Stomach (tissue), 9 donors: ENCODE data around the gene SLC10A3. TPM values are rescaled to one million over a fixed set of nuclear protein-coding genes. Genes with fewer than 3 reads are reported as not detected.

ENCODE experiments used
- DNase-seq, 2 donors: peaks; one replicate each; pipeline versions ENCODE4 v3.0.0 to v3.0.0-alpha.2; 2013 to 2019
- H3K27ac ChIP-seq, 5 donors: fragments of 200-600 bp in 4 of 5; sonication (generic) in 4 of 5; one replicate each; pipeline ENCODE4 v1.5.1; 2013 to 2019; ENCODE audit warnings: mild to moderate bottlenecking in 1 of 5, moderate library complexity in 1 of 5
- H3K27me3 ChIP-seq, 3 donors: fragments of 200-600 bp; sonication (generic); one replicate each; pipeline ENCODE4 v1.5.1; 2017 to 2019; ENCODE audit warnings: mixed run types in 1 of 3
- H3K36me3 ChIP-seq, 4 donors: fragments of 200-600 bp; sonication (generic); 1 replicate in 3 of 4; 2 replicates in 1 of 4; pipeline ENCODE4 v1.5.1; 2016 to 2019
- H3K4me1 ChIP-seq, 4 donors: fragments of 200-600 bp; sonication (generic); one replicate each; pipeline ENCODE4 v1.5.1; 2016 to 2019
- H3K4me3 ChIP-seq, 4 donors: fragments of 200-600 bp; sonication (generic) in 3 of 4; one replicate each; pipeline ENCODE4 v1.5.1; 2016 to 2019; ENCODE audit warnings: mild to moderate bottlenecking in 1 of 4
- H3K9me3 ChIP-seq, 4 donors: fragments of 200-600 bp; sonication (generic); one replicate each; pipeline ENCODE4 v1.5.1; 2016 to 2019
- EP300 ChIP-seq: sonication (generic); formaldehyde crosslinking; IDR thresholded peaks from one replicate; pipeline ENCODE4 v1.6.1; 2017; ENCODE audit warnings: antibody characterized with exemption
- POLR2A ChIP-seq, 4 donors: fragments of 450-650 bp; IDR thresholded peaks; one replicate each; pipeline ENCODE4 v1.6.1; 2016; ENCODE audit warnings: antibody characterized with exemption in 4 of 4, control low read depth in 2 of 4, mild to moderate bottlenecking in 1 of 4, moderate library complexity in 1 of 4
- POLR2AphosphoS5 ChIP-seq, 3 donors: sonication (generic); formaldehyde crosslinking; IDR thresholded peaks; one replicate each; pipeline ENCODE4 v1.6.1; 2016; ENCODE audit warnings: antibody characterized with exemption in 3 of 3
- WGBS, 5 donors: extraction: QIAGEN DNeasy Blood & Tissue Kit in 3 of 5; methylation state at CpG; one replicate each; pipeline versions ENCODE4 v1.1.5 to v1.1.7; 2013 to 2018; 5-methylcytosine and 5-hydroxymethylcytosine counted together
- intact Hi-C: fragments of 100-400 bp; cut with DNase I; formaldehyde crosslinking; loops from one replicate; pipeline ENCODE4 v1.15.1; 2023; ENCODE audit warnings: low total_unique reads
- polyA plus RNA-seq, 3 donors: library from polyadenylated mRNA; stranded (reverse); fragments of 200-250 nt; gene quantifications; one replicate each; pipeline ENCODE4 v1.2.3, GENCODE V29; 2013
- total RNA-seq, 5 donors: library from RNA; depleted of rRNA; stranded (reverse); fragments of >200 nt; gene quantifications; one replicate each; pipeline versions ENCODE4 v1.1.0 to v1.2.3, GENCODE V29; 2014 to 2016
- TF ChIP-seq, protein P1 (sequence below), 7 experiments: fragments of 450-650 bp in 4 of 7; fragments of 200-600 bp in 3 of 7; sonication (generic) in 3 of 7; IDR thresholded peaks; one replicate each; pipeline ENCODE4 v1.5.1; 2016 to 2019; ENCODE audit warnings: antibody characterized with exemption in 7 of 7, control low read depth in 2 of 7, mild to moderate bottlenecking in 1 of 7
- donor health status: healthy with polysubstance abuse.
- donor health status: Bipolar disorder and iron deficiency.
- donor health status: healthy.

The SLC10A3 gene
- total and polyA plus RNA-seq, 8 donors = 4.9 to 175 (median 12.9) TPM

GRCh38 chrX:154443479-154443910 lies 46.9 kb downstream of the SLC10A3 start:
- H3K27me3 ChIP-seq = no peaks in the 10 kb centered on the region
- H3K36me3 ChIP-seq = peaks cover 2 to 71% (median 50%) of the 10 kb centered on the region in 4 donors
- H3K9me3 ChIP-seq = no peaks in the 10 kb centered on the region
- TF ChIP-seq, protein P1, sequence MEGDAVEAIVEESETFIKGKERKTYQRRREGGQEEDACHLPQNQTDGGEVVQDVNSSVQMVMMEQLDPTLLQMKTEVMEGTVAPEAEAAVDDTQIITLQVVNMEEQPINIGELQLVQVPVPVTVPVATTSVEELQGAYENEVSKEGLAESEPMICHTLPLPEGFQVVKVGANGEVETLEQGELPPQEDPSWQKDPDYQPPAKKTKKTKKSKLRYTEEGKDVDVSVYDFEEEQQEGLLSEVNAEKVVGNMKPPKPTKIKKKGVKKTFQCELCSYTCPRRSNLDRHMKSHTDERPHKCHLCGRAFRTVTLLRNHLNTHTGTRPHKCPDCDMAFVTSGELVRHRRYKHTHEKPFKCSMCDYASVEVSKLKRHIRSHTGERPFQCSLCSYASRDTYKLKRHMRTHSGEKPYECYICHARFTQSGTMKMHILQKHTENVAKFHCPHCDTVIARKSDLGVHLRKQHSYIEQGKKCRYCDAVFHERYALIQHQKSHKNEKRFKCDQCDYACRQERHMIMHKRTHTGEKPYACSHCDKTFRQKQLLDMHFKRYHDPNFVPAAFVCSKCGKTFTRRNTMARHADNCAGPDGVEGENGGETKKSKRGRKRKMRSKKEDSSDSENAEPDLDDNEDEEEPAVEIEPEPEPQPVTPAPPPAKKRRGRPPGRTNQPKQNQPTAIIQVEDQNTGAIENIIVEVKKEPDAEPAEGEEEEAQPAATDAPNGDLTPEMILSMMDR (IDR thresholded peaks at IDR 0.05) = no peak
- no peak for TF ChIP-seq POLR2AphosphoS5 (IDR thresholded peaks at IDR 0.05)
- TF ChIP-seq EP300 = no peak
- TF ChIP-seq POLR2A (IDR thresholded peaks at IDR 0.05) = no peak
- DNase-seq = no peak
- H3K27ac ChIP-seq = peak overlapping the region; percentile 47 to 91 (median 85)
- peak overlapping the region; percentile 55 to 66 (median 59) for H3K4me3 ChIP-seq
- intact Hi-C loops = no loop called here
- WGBS, 5 donors = 10 to 45% (median 16%) methylated on average over 7 to 10 of the region's 10 CpGs
- peaks cover 9 to 44% (median 24%) of the 10 kb centered on the region in 4 donors for H3K4me1 ChIP-seq

DNA sequence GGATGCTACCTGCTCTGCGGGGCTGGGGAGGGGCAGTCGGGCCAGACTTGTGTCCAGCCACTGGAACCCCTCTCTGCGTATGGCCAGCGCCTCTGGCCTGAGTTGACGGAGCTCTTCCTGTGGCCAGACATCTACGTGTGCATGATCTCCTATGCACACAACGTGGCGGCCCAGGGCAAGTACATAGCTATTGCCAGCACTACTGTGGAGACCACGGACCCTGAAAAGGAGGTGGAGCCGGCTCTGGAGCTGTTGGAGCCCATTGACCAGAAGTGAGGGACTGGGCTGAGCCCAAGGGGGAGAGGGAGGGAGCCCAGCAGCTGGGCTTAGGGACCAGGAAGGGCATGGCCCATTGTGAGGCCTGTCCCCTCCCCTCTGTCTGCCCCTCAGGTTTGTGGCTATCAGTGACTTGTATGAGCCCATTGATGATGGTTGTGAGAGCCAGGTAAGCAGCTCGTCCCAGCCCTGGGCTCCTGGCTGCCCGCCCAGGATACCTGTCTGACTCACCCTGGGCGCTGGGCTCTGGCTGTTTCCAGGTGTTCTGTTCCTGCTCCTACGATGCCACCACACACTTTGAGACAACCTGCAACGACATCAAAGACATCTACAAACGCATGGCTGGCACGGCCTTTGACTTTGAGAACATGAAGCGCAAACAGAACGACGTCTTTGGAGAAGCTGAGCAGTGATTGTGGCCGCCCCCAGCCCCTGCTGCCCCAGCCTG lies 48.3 kb downstream of the SLC10A3 start:
- 73 to 80% (median 77%) methylated on average over 15 to 21 of the region's 21 CpGs for WGBS, 5 donors
- DNase-seq = peak in 1 of 2 donors; percentile 57

DNA sequence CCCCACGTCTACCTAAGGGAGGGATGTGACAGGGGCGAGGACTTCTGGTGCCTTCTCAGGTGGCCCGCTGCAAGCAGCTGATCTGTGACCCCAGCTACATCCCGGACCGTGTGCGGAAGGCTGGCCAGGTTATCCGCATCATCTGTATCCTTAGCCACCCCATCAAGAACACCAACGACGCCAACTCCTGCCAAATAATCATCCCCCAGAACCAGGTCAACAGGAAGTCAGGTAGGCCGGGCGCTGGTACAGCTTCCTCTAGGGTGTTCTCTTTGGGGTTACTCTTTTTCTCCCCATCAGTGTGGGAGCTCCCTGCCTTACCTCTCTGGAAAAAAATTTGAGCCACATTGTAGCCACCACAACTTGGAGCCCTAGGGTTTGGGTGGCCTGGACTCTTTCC lies 48.9 kb downstream of the SLC10A3 start:
- peaks cover 0 to 3% (median 0%) of the 10 kb centered on the region in 4 donors for H3K9me3 ChIP-seq
- TF ChIP-seq POLR2AphosphoS5 (IDR thresholded peaks at IDR 0.05) = no peak
- TF ChIP-seq, protein P1 (IDR thresholded peaks at IDR 0.05) = no peak
- no peak for TF ChIP-seq POLR2A (IDR thresholded peaks at IDR 0.05)
- no peak for TF ChIP-seq EP300
- no peak overlapping the region for H3K4me3 ChIP-seq
- H3K36me3 ChIP-seq = peaks cover 0 to 53% (median 37%) of the 10 kb centered on the region in 4 donors
- no peak overlapping the region for H3K27ac ChIP-seq
- 88 to 96% (median 88%) methylated on average over 8 to 11 of the region's 11 CpGs for WGBS, 5 donors
- DNase-seq = no peak
- H3K27me3 ChIP-seq = no peaks in the 10 kb centered on the region
- intact Hi-C loops = no loop called here
- peaks cover 9 to 53% (median 33%) of the 10 kb centered on the region in 4 donors for H3K4me1 ChIP-seq

More for the DNA sequence above, 48.3 kb downstream of the SLC10A3 start:
- Histone ChIP-seq H3K4me1 (peaks cover 9 to 53% (median 33%) of the 10 kb centered on the region in 4 donors), H3K9me3 (no peaks in the 10 kb centered on the region), H3K27ac (peak overlapping the region in 1 of 5 donors; percentile 34), H3K27me3 (no peaks in the 10 kb centered on the region), H3K4me3 (no peak overlapping the region), H3K36me3 (peaks cover 0 to 59% (median 40%) of the 10 kb centered on the region in 4 donors)
- no peak for TF ChIP-seq EP300
- no peak for TF ChIP-seq POLR2AphosphoS5 (IDR thresholded peaks at IDR 0.05)
- TF ChIP-seq POLR2A (IDR thresholded peaks at IDR 0.05) = no peak
- TF ChIP-seq, protein P1 (IDR thresholded peaks at IDR 0.05) = no peak
- intact Hi-C loops = no loop called here

DNA sequence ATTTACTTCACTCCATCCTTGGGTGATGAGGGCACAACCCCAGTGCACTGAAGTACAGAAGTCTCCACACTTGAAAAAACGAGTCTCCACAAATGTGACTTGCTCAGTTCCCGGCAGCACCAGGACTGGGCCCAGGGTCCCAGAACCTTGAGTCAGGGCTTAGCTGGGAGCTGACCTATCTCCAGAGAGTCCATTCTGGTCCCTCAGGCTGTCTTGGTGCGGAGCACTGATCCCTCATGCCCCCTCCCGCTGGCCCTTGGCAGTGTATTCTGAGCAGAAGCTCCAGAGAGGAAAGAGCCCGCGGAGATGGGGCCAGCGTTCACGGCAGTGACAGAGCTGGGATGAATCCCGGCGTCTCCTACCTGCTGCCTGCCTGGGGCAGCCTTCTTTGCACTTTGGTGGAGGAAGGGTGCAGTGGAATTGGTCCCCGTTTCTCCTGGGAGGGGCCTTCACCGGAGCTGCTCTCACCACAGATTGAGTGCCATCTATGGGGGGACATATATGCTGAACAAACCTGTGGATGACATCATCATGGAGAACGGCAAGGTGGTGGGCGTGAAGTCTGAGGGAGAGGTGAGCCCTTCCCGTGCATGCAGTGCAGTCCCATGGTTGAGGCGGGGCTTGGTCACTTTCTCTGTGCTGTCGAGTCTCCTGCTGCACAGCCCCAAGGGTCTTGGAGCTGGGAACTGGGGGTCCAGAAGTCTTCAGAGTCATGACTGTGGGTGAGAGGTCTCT lies 49.6 kb downstream of the SLC10A3 start:
- TF ChIP-seq POLR2A (IDR thresholded peaks at IDR 0.05) = no peak
- TF ChIP-seq, protein P1 (IDR thresholded peaks at IDR 0.05) = no peak
- no peak for TF ChIP-seq EP300
- no peak for TF ChIP-seq POLR2AphosphoS5 (IDR thresholded peaks at IDR 0.05)
- Histone ChIP-seq H3K27me3 (no peaks in the 10 kb centered on the region), H3K4me1 (peaks cover 9 to 52% (median 33%) of the 10 kb centered on the region in 4 donors), H3K9me3 (peaks cover 0 to 3% (median 0%) of the 10 kb centered on the region in 4 donors), H3K27ac (no peak overlapping the region), H3K4me3 (no peak overlapping the region), H3K36me3 (peaks cover 0 to 49% (median 36%) of the 10 kb centered on the region in 4 donors)
- WGBS, 5 donors = 85 to 92% (median 86%) methylated on average over 1 to 17 of the region's 17 CpGs
- intact Hi-C loops = no loop called here
- DNase-seq = no peak
